GM12878 (cell line): ENCODE measurements around the gene PPP1R12B. TPM values are rescaled to one million over a fixed set of nuclear protein-coding genes. Genes with fewer than 3 reads are reported as not detected.

Experiments
- ATAC-seq: fragments of 200-7000 bp; cut with Tn5 transposase; 3 replicates; pipeline ENCODE4 v1.9.1; 2020; ENCODE audit warnings: mild to moderate bottlenecking, moderate library complexity
- BruUV-seq: library from RNA; stranded (reverse); fragments of 400-500 nt; replicated peaks from 2 replicates; lab custom pipeline; 2021; lab: Mats Ljungman, UMichigan
- CTCF ChIA-PET: fragments of 300-600 bp; sonication (Branson Sonifier 250); formaldehyde crosslinking; extraction: SDS; loops from one replicate; lab custom pipeline; 2021; ENCODE audit warnings: inconsistent platforms; lab: Yijun Ruan, JAX
- POLR2A ChIA-PET: fragments of 350-600 bp; formaldehyde crosslinking; extraction: SDS; loops from one replicate; lab custom pipeline; 2021; ENCODE audit warnings: inconsistent platforms; lab: Charles Lee
- RAD21 ChIA-PET: fragments of 300-600 bp; sonication (Branson Sonifier 250); formaldehyde crosslinking; loops from one replicate; lab custom pipeline; 2023; ENCODE audit warnings: antibody characterized with exemption; ENCODE audit not compliant: unreplicated experiment; lab: Charles Lee
- SMC1A ChIA-PET: fragments of 300-600 bp; sonication (Branson Sonifier 250); formaldehyde crosslinking; loops from one replicate; lab custom pipeline; 2023; ENCODE audit not compliant: unreplicated experiment, uncharacterized antibody; lab: Charles Lee
- DNase-seq: peaks from one replicate; pipeline ENCODE4 v3.0.0-alpha.2; 2011; ENCODE audit warnings: low read depth, low spot score
- FAIRE-seq: peaks from 3 replicates; lab custom pipeline; 2011; peaks lifted over from hg19 to GRCh38; lab: Jason Lieb, UNC
- H2AFZ ChIP-seq: 2 replicates; pipeline ENCODE4 v1.6.0; 2011; ENCODE audit warnings: low read depth, low read length, control low read depth; ENCODE audit not compliant: control insufficient read depth
- H3K27ac ChIP-seq: 2 replicates; pipeline ENCODE4 v1.5.1; 2011; ENCODE audit warnings: control low read depth; ENCODE audit not compliant: control insufficient read depth, insufficient read depth
- H3K27me3 ChIP-seq, 2 experiments: replicated peaks in 1 of 2; 2 replicates each; pipeline versions ENCODE4 v1.6.0 to v1.6.1; 2011; ENCODE audit warnings: low read length in 1 of 2; ENCODE audit not compliant: control insufficient read depth in 2 of 2, insufficient read depth in 2 of 2
- H3K36me3 ChIP-seq, 2 experiments: 2 replicates each; pipeline ENCODE4 v1.5.1; 2011; ENCODE audit warnings: low read length in 1 of 2; ENCODE audit not compliant: control insufficient read depth in 2 of 2, insufficient read depth in 2 of 2
- H3K4me1 ChIP-seq: 2 replicates; pipeline ENCODE4 v1.6.1; 2011; ENCODE audit warnings: mild to moderate bottlenecking, low read length, moderate library complexity, mixed read lengths; ENCODE audit not compliant: control insufficient read depth, insufficient read depth
- H3K4me2 ChIP-seq: 2 replicates; pipeline ENCODE4 v1.6.0; 2011; ENCODE audit warnings: control low read depth; ENCODE audit not compliant: control insufficient read depth, insufficient read depth
- H3K4me3 ChIP-seq: fragments of 200-600 bp; sonication (generic); 2 replicates; pipeline ENCODE4 v1.5.1; 2016
- H3K79me2 ChIP-seq: 2 replicates; pipeline ENCODE4 v1.6.0; 2011; ENCODE audit warnings: low read length; ENCODE audit not compliant: control insufficient read depth, insufficient read depth
- H3K9ac ChIP-seq: 2 replicates; pipeline ENCODE4 v1.8.0; 2011; ENCODE audit warnings: low read length, control low read depth, mixed read lengths; ENCODE audit not compliant: control insufficient read depth, insufficient read depth
- H3K9me3 ChIP-seq: replicated peaks from 3 replicates; pipeline ENCODE4 v1.5.1; 2011; ENCODE audit warnings: mild to moderate bottlenecking, low read length; ENCODE audit not compliant: control insufficient read depth, insufficient read depth
- H4K20me1 ChIP-seq: 2 replicates; pipeline ENCODE4 v1.6.0; 2011; ENCODE audit not compliant: control insufficient read depth, insufficient read depth
- ASH2L ChIP-seq: fragments of 300-600, 200-600 bp; sonication (generic); IDR thresholded peaks from 2 replicates; pipeline ENCODE4 v1.6.1; 2017; ENCODE audit warnings: low read depth, mild to moderate bottlenecking, borderline replicate concordance
- BCL11A ChIP-seq: IDR thresholded peaks from 2 replicates; pipeline ENCODE4 v1.6.1; 2011; ENCODE audit warnings: low read depth, low read length
- BMI1 ChIP-seq: fragments of 450-650 bp; IDR thresholded peaks from 2 replicates; pipeline ENCODE4 v1.6.1; 2016; ENCODE audit warnings: mild to moderate bottlenecking, moderate library complexity, borderline replicate concordance
- IKZF1 ChIP-seq: fragments of 450-650 bp; conservative IDR thresholded peaks from 2 replicates; pipeline ENCODE4 v1.6.1; 2017; ENCODE audit warnings: antibody characterized with exemption, mild to moderate bottlenecking
- JUND ChIP-seq: IDR thresholded peaks from 2 replicates; pipeline ENCODE4 v1.6.1; 2012; ENCODE audit warnings: low read depth, mild to moderate bottlenecking, low read length, improper control_type of control experiment, moderate library complexity
- MTA3 ChIP-seq: IDR thresholded peaks from 2 replicates; pipeline ENCODE4 v1.6.1; 2012; ENCODE audit warnings: low read length, inconsistent platforms, borderline replicate concordance
- POU2F2 ChIP-seq: IDR thresholded peaks from 3 replicates; pipeline ENCODE4 v1.6.1; 2011; ENCODE audit warnings: low read depth, mild to moderate bottlenecking, low read length, borderline replicate concordance
- RELA ChIP-seq: fragments of 450-650 bp; IDR thresholded peaks from 2 replicates; pipeline ENCODE4 v1.8.0; 2014; ENCODE audit warnings: borderline replicate concordance; ENCODE audit not compliant: partially characterized antibody
- SREBF2 ChIP-seq: IDR thresholded peaks from 2 replicates; pipeline ENCODE4 v1.6.1; 2012; ENCODE audit warnings: mild to moderate bottlenecking, low read length
- ZNF274 ChIP-seq: IDR thresholded peaks from one replicate; pipeline ENCODE4 v1.8.0; 2011; ENCODE audit not compliant: insufficient read length, insufficient read depth
- ZZZ3 ChIP-seq: IDR thresholded peaks from 2 replicates; pipeline ENCODE4 v1.6.1; 2011; ENCODE audit warnings: low read depth; ENCODE audit not compliant: control insufficient read depth, insufficient read length
- WGBS: methylation state at CpG from one replicate; pipeline ENCODE4 v1.1.6; 2016; ENCODE audit warnings: low lambda C conversion rate; ENCODE audit not compliant: insufficient replicate concordance, insufficient coverage; ENCODE audit errors: missing lambda C conversion rate; 5-methylcytosine and 5-hydroxymethylcytosine counted together
- in situ Hi-C: fragments of 300-500 bp; cut with MboI; formaldehyde crosslinking; loops from 9 replicates; pipeline ENCODE4 v1.14.3; 2018; ENCODE audit warnings: mixed read lengths
- intact Hi-C: fragments of 100-400 bp; cut with micrococcal nuclease; formaldehyde crosslinking; loops from one replicate; pipeline ENCODE4 v1.14.2; 2022; ENCODE audit not compliant: unreplicated experiment
- polyA plus RNA-seq, 11 experiments: library from polyadenylated mRNA; depleted of rRNA in 4 of 11; unstranded in 6 of 11; stranded (reverse) in 5 of 11; fragments of >200 nt; fragmentation: Nextera tagmentation in 4 of 11; fragmentation: Illumina TruSeq in 1 of 11; extraction: Ambion mirVana in 4 of 11; extraction: Trizol in 1 of 11; gene quantifications; 1 replicate in 1 of 11; 2 replicates in 10 of 11; pipeline versions ENCODE4 v1.2.1 to v1.2.3, GENCODE V29; 2011 to 2016; ENCODE audit warnings: inconsistent platforms in 2 of 11, missing spikeins in 2 of 11, low read depth in 1 of 11
- total RNA-seq, 4 experiments: library from RNA; depleted of rRNA in 3 of 4; stranded (reverse); fragments of >200 nt in 3 of 4; fragmentation: Illumina TruSeq in 1 of 4; extraction: Trizol in 1 of 4; gene quantifications; 2 replicates each; pipeline versions ENCODE4 v1.2.1 to v1.2.3, GENCODE V29; 2013 to 2021
- TF ChIP-seq, protein P1 (sequence below): fragments of 450-650 bp; IDR thresholded peaks from 2 replicates; pipeline ENCODE4 v1.6.1; 2017; ENCODE audit warnings: antibody characterized with exemption, mild to moderate bottlenecking, moderate library complexity
- TF ChIP-seq, protein P2 (sequence below): fragments of 150-350 bp; IDR thresholded peaks from 2 replicates; pipeline ENCODE4 v1.6.1; 2016; ENCODE audit warnings: low read depth, low read length
- TF ChIP-seq, protein P3 (sequence below): fragments of 450-650 bp; conservative IDR thresholded peaks from 2 replicates; pipeline ENCODE4 v1.6.1; 2017; ENCODE audit warnings: mild to moderate bottlenecking, moderate library complexity
- TF ChIP-seq, protein P4 (sequence below): fragments of 450-650 bp; IDR thresholded peaks from 2 replicates; pipeline ENCODE4 v1.6.1; 2016; ENCODE audit warnings: mild to moderate bottlenecking

Gene PPP1R12B
- total and polyA plus RNA-seq, 10 of the 15 experiments (the other 5 are each of a cell fraction or from before 2014, with no cell fraction given) = 0.29 to 9.4 (median 4.7) TPM

DNA sequence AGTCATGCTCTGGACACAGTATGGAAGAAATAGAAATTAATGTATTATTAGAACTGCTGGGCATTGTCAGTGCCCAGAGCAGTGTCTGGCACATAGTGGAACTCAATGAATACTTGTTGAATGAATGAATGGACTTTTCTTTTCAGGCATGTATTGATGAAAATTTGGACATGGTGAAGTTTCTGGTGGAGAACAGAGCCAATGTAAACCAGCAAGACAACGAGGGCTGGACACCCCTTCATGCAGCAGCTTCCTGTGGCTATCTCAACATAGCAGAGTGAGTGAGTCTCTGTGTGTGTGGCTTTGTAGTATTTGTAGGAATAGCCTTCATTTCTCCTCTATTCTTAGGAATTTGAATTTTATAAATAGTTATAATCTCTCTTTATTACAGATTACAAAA is 68.1 kb downstream of the PPP1R12B start:
- SMC1A ChIA-PET = no interaction called here
- BruUV-seq = no TSS peak
- H3K36me3 ChIP-seq = no peaks in the 10 kb centered on the region
- no peaks in the 10 kb centered on the region for H3K9me3 ChIP-seq
- ATAC-seq (no peak), FAIRE-seq (no peak), DNase-seq (no peak)
- H3K79me2 ChIP-seq = no peaks in the 10 kb centered on the region
- H2AFZ ChIP-seq = no peak overlapping the region
- no peak overlapping the region for H3K9ac ChIP-seq
- WGBS = 44% methylated on average over 1 of the region's 1 CpG
- no peak overlapping the region for H3K27ac ChIP-seq
- H3K4me3 ChIP-seq = no peak overlapping the region
- no peaks in the 10 kb centered on the region for H3K4me1 ChIP-seq
- RAD21 ChIA-PET = no interaction called here
- in situ Hi-C loops (no loop called here), intact Hi-C loops (no loop called here)
- no peak overlapping the region for H3K4me2 ChIP-seq
- no peaks in the 10 kb centered on the region for H4K20me1 ChIP-seq
- CTCF ChIA-PET = no interaction called here
- no peaks in the 10 kb centered on the region for H3K27me3 ChIP-seq
- POLR2A ChIA-PET = no interaction called here
- TF ChIP-seq BCL11A (no peak), ZZZ3 (no peak), BMI1 (no peak), RELA (no peak), MTA3 (no peak), POU2F2 (no peak), IKZF1 (no peak), ZNF274 (no peak), JUND (no peak), ASH2L (no peak), SREBF2 (no peak)
- TF ChIP-seq, protein P1, sequence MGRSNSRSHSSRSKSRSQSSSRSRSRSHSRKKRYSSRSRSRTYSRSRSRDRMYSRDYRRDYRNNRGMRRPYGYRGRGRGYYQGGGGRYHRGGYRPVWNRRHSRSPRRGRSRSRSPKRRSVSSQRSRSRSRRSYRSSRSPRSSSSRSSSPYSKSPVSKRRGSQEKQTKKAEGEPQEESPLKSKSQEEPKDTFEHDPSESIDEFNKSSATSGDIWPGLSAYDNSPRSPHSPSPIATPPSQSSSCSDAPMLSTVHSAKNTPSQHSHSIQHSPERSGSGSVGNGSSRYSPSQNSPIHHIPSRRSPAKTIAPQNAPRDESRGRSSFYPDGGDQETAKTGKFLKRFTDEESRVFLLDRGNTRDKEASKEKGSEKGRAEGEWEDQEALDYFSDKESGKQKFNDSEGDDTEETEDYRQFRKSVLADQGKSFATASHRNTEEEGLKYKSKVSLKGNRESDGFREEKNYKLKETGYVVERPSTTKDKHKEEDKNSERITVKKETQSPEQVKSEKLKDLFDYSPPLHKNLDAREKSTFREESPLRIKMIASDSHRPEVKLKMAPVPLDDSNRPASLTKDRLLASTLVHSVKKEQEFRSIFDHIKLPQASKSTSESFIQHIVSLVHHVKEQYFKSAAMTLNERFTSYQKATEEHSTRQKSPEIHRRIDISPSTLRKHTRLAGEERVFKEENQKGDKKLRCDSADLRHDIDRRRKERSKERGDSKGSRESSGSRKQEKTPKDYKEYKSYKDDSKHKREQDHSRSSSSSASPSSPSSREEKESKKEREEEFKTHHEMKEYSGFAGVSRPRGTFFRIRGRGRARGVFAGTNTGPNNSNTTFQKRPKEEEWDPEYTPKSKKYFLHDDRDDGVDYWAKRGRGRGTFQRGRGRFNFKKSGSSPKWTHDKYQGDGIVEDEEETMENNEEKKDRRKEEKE = no peak
- TF ChIP-seq, protein P2, sequence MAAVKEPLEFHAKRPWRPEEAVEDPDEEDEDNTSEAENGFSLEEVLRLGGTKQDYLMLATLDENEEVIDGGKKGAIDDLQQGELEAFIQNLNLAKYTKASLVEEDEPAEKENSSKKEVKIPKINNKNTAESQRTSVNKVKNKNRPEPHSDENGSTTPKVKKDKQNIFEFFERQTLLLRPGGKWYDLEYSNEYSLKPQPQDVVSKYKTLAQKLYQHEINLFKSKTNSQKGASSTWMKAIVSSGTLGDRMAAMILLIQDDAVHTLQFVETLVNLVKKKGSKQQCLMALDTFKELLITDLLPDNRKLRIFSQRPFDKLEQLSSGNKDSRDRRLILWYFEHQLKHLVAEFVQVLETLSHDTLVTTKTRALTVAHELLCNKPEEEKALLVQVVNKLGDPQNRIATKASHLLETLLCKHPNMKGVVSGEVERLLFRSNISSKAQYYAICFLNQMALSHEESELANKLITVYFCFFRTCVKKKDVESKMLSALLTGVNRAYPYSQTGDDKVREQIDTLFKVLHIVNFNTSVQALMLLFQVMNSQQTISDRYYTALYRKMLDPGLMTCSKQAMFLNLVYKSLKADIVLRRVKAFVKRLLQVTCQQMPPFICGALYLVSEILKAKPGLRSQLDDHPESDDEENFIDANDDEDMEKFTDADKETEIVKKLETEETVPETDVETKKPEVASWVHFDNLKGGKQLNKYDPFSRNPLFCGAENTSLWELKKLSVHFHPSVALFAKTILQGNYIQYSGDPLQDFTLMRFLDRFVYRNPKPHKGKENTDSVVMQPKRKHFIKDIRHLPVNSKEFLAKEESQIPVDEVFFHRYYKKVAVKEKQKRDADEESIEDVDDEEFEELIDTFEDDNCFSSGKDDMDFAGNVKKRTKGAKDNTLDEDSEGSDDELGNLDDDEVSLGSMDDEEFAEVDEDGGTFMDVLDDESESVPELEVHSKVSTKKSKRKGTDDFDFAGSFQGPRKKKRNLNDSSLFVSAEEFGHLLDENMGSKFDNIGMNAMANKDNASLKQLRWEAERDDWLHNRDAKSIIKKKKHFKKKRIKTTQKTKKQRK = no peak
- TF ChIP-seq, protein P3, sequence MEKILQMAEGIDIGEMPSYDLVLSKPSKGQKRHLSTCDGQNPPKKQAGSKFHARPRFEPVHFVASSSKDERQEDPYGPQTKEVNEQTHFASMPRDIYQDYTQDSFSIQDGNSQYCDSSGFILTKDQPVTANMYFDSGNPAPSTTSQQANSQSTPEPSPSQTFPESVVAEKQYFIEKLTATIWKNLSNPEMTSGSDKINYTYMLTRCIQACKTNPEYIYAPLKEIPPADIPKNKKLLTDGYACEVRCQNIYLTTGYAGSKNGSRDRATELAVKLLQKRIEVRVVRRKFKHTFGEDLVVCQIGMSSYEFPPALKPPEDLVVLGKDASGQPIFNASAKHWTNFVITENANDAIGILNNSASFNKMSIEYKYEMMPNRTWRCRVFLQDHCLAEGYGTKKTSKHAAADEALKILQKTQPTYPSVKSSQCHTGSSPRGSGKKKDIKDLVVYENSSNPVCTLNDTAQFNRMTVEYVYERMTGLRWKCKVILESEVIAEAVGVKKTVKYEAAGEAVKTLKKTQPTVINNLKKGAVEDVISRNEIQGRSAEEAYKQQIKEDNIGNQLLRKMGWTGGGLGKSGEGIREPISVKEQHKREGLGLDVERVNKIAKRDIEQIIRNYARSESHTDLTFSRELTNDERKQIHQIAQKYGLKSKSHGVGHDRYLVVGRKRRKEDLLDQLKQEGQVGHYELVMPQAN = no peak
- TF ChIP-seq, protein P4, sequence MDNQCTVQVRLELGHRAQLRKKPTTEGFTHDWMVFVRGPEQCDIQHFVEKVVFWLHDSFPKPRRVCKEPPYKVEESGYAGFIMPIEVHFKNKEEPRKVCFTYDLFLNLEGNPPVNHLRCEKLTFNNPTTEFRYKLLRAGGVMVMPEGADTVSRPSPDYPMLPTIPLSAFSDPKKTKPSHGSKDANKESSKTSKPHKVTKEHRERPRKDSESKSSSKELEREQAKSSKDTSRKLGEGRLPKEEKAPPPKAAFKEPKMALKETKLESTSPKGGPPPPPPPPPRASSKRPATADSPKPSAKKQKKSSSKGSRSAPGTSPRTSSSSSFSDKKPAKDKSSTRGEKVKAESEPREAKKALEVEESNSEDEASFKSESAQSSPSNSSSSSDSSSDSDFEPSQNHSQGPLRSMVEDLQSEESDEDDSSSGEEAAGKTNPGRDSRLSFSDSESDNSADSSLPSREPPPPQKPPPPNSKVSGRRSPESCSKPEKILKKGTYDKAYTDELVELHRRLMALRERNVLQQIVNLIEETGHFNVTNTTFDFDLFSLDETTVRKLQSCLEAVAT = no peak
- TF ChIP-seq, all 136 proteins: peak for 0
